Activated CD4-positive, alpha-beta T cell treated with anti-CD3 and anti-CD28 coated beads for 48 hours (primary cell): Measurements from ENCODE around the gene CACNG1.
"Not testable (repeated sequence)": the region's sequence is repeated elsewhere in the genome, so short reads cannot be mapped to it uniquely, and the experiment has no call there.

Experiments used
- DNase-seq: peaks from one replicate; pipeline ENCODE4 v3.0.0-alpha.2; 2020

CACNG1 gene

GRCh38 chr17:67026341-67026740 lies 18.0 kb upstream of the CACNG1 start:
- no peak for DNase-seq

- DNase-seq = no peak
These were observed 17.2 kb upstream of the CACNG1 start for GRCh38 chr17:67027031-67027628.

GRCh38 chr17:67030641-67031040 lies 13.7 kb upstream of the CACNG1 start:
- DNase-seq = no peak

- DNase-seq = no peak
These were observed 12.0 kb upstream of the CACNG1 start for GRCh38 chr17:67032382-67032781.

GRCh38 chr17:67032985-67033384 lies 11.4 kb upstream of the CACNG1 start:
- DNase-seq = no peak

GRCh38 chr17:67033613-67034012 lies 10.7 kb upstream of the CACNG1 start:
- no peak for DNase-seq

- DNase-seq = peak; percentile 5
These were observed 8.9 kb upstream of the CACNG1 start for GRCh38 chr17:67035131-67036083.

GRCh38 chr17:67038861-67039365 lies 5.4 kb upstream of the CACNG1 start:
- DNase-seq = no peak

- DNase-seq = no peak
These were observed 3.7 kb upstream of the CACNG1 start for GRCh38 chr17:67040652-67041051.

GRCh38 chr17:67041119-67041518 lies 3.2 kb upstream of the CACNG1 start:
- not testable (repeated sequence) for DNase-seq

- DNase-seq = no peak
These were observed 2.8 kb upstream of the CACNG1 start for GRCh38 chr17:67041531-67041930.

- DNase-seq = no peak
These were observed 2.1 kb upstream of the CACNG1 start for GRCh38 chr17:67041941-67042899.

GRCh38 chr17:67043283-67043682 lies 1.1 kb upstream of the CACNG1 start:
- DNase-seq = no peak

- DNase-seq = no peak
These were observed 586 bp downstream of the CACNG1 start for GRCh38 chr17:67044940-67045339.

- DNase-seq = no peak
These were observed 2.0 kb downstream of the CACNG1 start for GRCh38 chr17:67046398-67046797.

GRCh38 chr17:67047382-67047781 lies 3.0 kb downstream of the CACNG1 start:
- no peak for DNase-seq

GRCh38 chr17:67049025-67049739 lies 4.8 kb downstream of the CACNG1 start:
- no peak for DNase-seq

- no peak for DNase-seq
These were observed 5.7 kb downstream of the CACNG1 start for GRCh38 chr17:67050066-67050465.

GRCh38 chr17:67050471-67051154 lies 6.3 kb downstream of the CACNG1 start:
- no peak for DNase-seq

GRCh38 chr17:67051155-67051538 lies 6.8 kb downstream of the CACNG1 start:
- no peak for DNase-seq

- DNase-seq = no peak
These were observed 7.5 kb downstream of the CACNG1 start for GRCh38 chr17:67051837-67052236.
